Neural cell (in vitro differentiated cells): ENCODE results near the gene SEC61B. TPM values are rescaled to one million over a fixed set of nuclear protein-coding genes. Genes with fewer than 3 reads are reported as not detected.
"Not testable (repeated sequence)": the region's sequence is repeated elsewhere in the genome, so short reads cannot be mapped to it uniquely, and the experiment has no call there.

Experiments used
- H2AFZ ChIP-seq: fragments of 200-600, 300-800 bp; sonication (generic), shearing (Covaris generic); 2 replicates; pipeline ENCODE4 v1.6.0; 2014; ENCODE audit warnings: low read depth, mild to moderate bottlenecking, antibody characterized with exemption, low read length, moderate library complexity
- H3F3A ChIP-seq: fragments of 200-600 bp; shearing (Covaris generic); 2 replicates; pipeline ENCODE4 v1.6.1; 2016; ENCODE audit warnings: mild to moderate bottlenecking, moderate library complexity, mixed read lengths, antibody characterized with exemption, low read length; ENCODE audit not compliant: insufficient read depth, poor library complexity, severe bottlenecking
- H3K27ac ChIP-seq: fragments of 200-600, 300-800 bp; sonication (generic), shearing (Covaris generic); 2 replicates; pipeline ENCODE4 v1.5.1; 2014; ENCODE audit warnings: mild to moderate bottlenecking, low read length, moderate library complexity
- H3K27me3 ChIP-seq: fragments of 300-800, 200-600 bp; sonication (generic), shearing (Covaris generic); 2 replicates; pipeline ENCODE4 v1.6.0; 2014; ENCODE audit warnings: mild to moderate bottlenecking, low read depth, low read length, moderate library complexity; ENCODE audit not compliant: insufficient read depth
- H3K36me3 ChIP-seq: fragments of 300-800, 200-600 bp; sonication (generic), shearing (Covaris generic); 2 replicates; pipeline ENCODE4 v1.5.1; 2014; ENCODE audit warnings: mild to moderate bottlenecking, antibody characterized with exemption, low read length, moderate library complexity; ENCODE audit not compliant: insufficient read depth
- H3K4me2 ChIP-seq: fragments of 300-800, 200-600 bp; sonication (generic), shearing (Covaris generic); 2 replicates; pipeline ENCODE4 v1.6.0; 2014; ENCODE audit warnings: mild to moderate bottlenecking, low read length
- H3K4me3 ChIP-seq: fragments of 300-800, 200-600 bp; sonication (generic), shearing (Covaris generic); 2 replicates; pipeline ENCODE4 v1.5.1; 2014; ENCODE audit warnings: mild to moderate bottlenecking, low read length, moderate library complexity
- H3K79me2 ChIP-seq: fragments of 200-600 bp; shearing (Covaris generic); replicated peaks from 2 replicates; pipeline ENCODE4 v1.6.0; 2014; ENCODE audit warnings: mild to moderate bottlenecking, low read length, moderate library complexity; ENCODE audit not compliant: insufficient read depth
- H3K9ac ChIP-seq: fragments of 300-800, 200-600 bp; sonication (generic), shearing (Covaris generic); 2 replicates; pipeline ENCODE4 v1.6.1; 2016; ENCODE audit warnings: mild to moderate bottlenecking, low read length, mixed read lengths
- H3K9me2 ChIP-seq: fragments of 200-600 bp; shearing (Covaris generic); 2 replicates; pipeline ENCODE4 v1.6.1; 2016; ENCODE audit warnings: mild to moderate bottlenecking, low read length, mixed read lengths; ENCODE audit not compliant: insufficient read depth
- H3K9me3 ChIP-seq: fragments of 200-600, 300-800 bp; sonication (generic), shearing (Covaris generic); 2 replicates; pipeline ENCODE4 v1.6.1; 2016; ENCODE audit warnings: mild to moderate bottlenecking, mixed run types, low read length, moderate library complexity, mixed read lengths
- H4K20me1 ChIP-seq: fragments of 200-600 bp; shearing (Covaris generic); 2 replicates; pipeline ENCODE4 v1.6.1; 2016; ENCODE audit warnings: mild to moderate bottlenecking, mixed run types; ENCODE audit not compliant: insufficient read depth
- EP300 ChIP-seq: fragments of 450-650 bp; conservative IDR thresholded peaks from 2 replicates; pipeline ENCODE4 v1.6.1; 2014; ENCODE audit warnings: antibody characterized with exemption, mild to moderate bottlenecking, moderate library complexity; ENCODE audit not compliant: poor library complexity, severe bottlenecking
- EZH2 ChIP-seq: fragments of 200-600, 300-800 bp; shearing (Covaris generic), sonication (generic); IDR thresholded peaks from 2 replicates; pipeline ENCODE4 v1.6.1; 2014; ENCODE audit warnings: antibody characterized with exemption, low read length, borderline replicate concordance, mild to moderate bottlenecking; ENCODE audit not compliant: insufficient read depth, poor library complexity, severe bottlenecking
- MXI1 ChIP-seq: fragments of 450-650 bp; conservative IDR thresholded peaks from 2 replicates; pipeline ENCODE4 v1.6.1; 2014; ENCODE audit warnings: antibody characterized with exemption, mild to moderate bottlenecking; ENCODE audit not compliant: poor library complexity, severe bottlenecking
- POLR2AphosphoS5 ChIP-seq: IDR thresholded peaks from 2 replicates; pipeline ENCODE4 v1.6.1; 2012
- RAD21 ChIP-seq: fragments of 450-650 bp; conservative IDR thresholded peaks from 2 replicates; pipeline ENCODE4 v1.6.1; 2014; ENCODE audit warnings: antibody characterized with exemption, mild to moderate bottlenecking, moderate library complexity
- SMC3 ChIP-seq: fragments of 450-650 bp; conservative IDR thresholded peaks from 2 replicates; pipeline ENCODE4 v1.6.1; 2014; ENCODE audit warnings: antibody characterized with exemption, mild to moderate bottlenecking, moderate library complexity; ENCODE audit not compliant: poor library complexity
- TAF1 ChIP-seq: IDR thresholded peaks from 2 replicates; pipeline ENCODE4 v1.6.1; 2012; ENCODE audit warnings: low read depth
- polyA plus RNA-seq: library from polyadenylated mRNA; depleted of rRNA; stranded (reverse); fragments of >200 nt; gene quantifications from 2 replicates; pipeline ENCODE4 v1.2.3, GENCODE V29; 2014
- TF ChIP-seq, protein P1 (sequence below): fragments of 450-650 bp; IDR thresholded peaks from 2 replicates; pipeline ENCODE4 v1.5.1; 2014; ENCODE audit warnings: antibody characterized with exemption, mild to moderate bottlenecking, moderate library complexity; ENCODE audit not compliant: poor library complexity, severe bottlenecking
- TF ChIP-seq, protein P2 (sequence below): IDR thresholded peaks from 2 replicates; pipeline ENCODE4 v1.6.1; 2012; ENCODE audit warnings: borderline replicate concordance

SEC61B gene
- polyA plus RNA-seq, 1 donor from 2014 or later = 203 TPM

DNA sequence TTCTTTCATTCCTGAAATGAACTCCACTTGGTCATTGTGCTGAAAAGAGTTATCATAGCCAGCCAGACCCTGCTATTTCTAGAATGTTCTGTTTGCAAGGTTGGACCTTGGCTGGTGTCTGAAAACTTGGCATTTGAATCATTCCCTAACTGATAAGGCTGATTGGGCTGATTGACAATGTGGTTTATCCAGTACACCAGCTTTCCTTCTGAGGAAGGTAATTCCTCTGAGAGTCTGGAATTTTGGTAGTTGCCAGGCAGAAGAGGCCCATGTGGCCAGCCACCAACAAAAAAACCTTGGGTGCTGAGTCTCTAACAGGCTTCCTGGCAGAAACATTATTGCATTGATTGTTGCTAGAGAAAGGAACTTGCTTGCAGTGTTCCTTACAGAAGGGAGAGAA lies 15.3 kb downstream of the SEC61B start:
- Histone ChIP-seq H3K4me2 (no peak overlapping the region), H2AFZ (no peak overlapping the region), H3K27ac (no peak overlapping the region), H4K20me1 (no peaks in the 10 kb centered on the region), H3K36me3 (peaks cover under 1% of the 10 kb centered on the region), H3K9me2 (no peaks in the 10 kb centered on the region), H3K79me2 (no peaks in the 10 kb centered on the region), H3F3A (no peaks in the 10 kb centered on the region), H3K4me3 (no peak overlapping the region), H3K9ac (no peak overlapping the region), H3K27me3 (no peaks in the 10 kb centered on the region), H3K9me3 (no peaks in the 10 kb centered on the region)
- TF ChIP-seq, protein P1, sequence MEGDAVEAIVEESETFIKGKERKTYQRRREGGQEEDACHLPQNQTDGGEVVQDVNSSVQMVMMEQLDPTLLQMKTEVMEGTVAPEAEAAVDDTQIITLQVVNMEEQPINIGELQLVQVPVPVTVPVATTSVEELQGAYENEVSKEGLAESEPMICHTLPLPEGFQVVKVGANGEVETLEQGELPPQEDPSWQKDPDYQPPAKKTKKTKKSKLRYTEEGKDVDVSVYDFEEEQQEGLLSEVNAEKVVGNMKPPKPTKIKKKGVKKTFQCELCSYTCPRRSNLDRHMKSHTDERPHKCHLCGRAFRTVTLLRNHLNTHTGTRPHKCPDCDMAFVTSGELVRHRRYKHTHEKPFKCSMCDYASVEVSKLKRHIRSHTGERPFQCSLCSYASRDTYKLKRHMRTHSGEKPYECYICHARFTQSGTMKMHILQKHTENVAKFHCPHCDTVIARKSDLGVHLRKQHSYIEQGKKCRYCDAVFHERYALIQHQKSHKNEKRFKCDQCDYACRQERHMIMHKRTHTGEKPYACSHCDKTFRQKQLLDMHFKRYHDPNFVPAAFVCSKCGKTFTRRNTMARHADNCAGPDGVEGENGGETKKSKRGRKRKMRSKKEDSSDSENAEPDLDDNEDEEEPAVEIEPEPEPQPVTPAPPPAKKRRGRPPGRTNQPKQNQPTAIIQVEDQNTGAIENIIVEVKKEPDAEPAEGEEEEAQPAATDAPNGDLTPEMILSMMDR = no peak
- TF ChIP-seq EZH2 (no peak), POLR2AphosphoS5 (no peak), EP300 (no peak), TAF1 (no peak), RAD21 (no peak), MXI1 (no peak), SMC3 (no peak)

DNA sequence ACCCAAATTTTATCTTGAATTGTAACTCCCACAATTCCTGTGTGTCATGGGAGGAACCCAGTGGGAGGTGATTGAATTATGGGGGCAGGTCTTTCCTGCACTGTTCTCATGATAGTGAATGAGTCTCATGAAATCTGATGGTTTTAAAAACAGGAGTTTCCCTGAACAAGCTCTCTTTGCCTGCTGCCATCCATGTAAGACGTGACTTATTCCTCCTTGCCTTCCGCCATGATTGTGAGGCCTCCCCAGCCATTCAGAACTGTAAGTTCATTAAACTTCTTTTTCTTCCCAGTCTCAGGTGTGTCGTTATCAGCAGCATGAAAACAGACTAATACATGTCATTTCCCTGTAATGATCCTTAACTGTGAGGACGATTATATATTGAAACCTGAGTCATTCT lies 15.8 kb downstream of the SEC61B start:
- not testable (repeated sequence) for H3K9ac ChIP-seq, H2AFZ ChIP-seq, H3K36me3 ChIP-seq, H4K20me1 ChIP-seq, H3K27ac ChIP-seq, H3F3A ChIP-seq, H3K27me3 ChIP-seq, H3K79me2 ChIP-seq, H3K4me3 ChIP-seq, H3K9me3 ChIP-seq, H3K4me2 ChIP-seq, H3K9me2 ChIP-seq

DNA sequence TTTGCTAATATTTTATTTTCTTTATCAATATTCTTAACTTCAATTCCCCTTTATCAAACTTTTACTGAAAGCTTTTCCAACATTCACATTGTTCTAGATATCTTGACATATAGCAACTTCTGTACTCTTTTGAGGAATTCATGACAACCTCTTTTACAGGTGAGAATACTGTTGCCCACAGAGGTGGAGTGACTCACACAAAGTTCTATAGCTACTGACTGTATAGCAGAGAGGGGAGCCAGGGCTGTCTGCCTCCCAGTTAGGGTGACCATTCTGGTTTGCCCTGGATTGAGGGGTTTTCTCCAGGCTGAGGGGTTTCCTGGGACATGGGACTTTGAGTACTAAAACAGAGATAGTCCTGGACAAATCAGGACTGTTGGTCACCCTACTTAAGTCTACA lies 16.2 kb downstream of the SEC61B start:
- TF ChIP-seq, protein P1 = no peak
- TF ChIP-seq TAF1 = no peak
- no peak for TF ChIP-seq POLR2AphosphoS5
- TF ChIP-seq RAD21 = no peak
- no peak for TF ChIP-seq SMC3
- no peak for TF ChIP-seq MXI1
- TF ChIP-seq, protein P2, sequence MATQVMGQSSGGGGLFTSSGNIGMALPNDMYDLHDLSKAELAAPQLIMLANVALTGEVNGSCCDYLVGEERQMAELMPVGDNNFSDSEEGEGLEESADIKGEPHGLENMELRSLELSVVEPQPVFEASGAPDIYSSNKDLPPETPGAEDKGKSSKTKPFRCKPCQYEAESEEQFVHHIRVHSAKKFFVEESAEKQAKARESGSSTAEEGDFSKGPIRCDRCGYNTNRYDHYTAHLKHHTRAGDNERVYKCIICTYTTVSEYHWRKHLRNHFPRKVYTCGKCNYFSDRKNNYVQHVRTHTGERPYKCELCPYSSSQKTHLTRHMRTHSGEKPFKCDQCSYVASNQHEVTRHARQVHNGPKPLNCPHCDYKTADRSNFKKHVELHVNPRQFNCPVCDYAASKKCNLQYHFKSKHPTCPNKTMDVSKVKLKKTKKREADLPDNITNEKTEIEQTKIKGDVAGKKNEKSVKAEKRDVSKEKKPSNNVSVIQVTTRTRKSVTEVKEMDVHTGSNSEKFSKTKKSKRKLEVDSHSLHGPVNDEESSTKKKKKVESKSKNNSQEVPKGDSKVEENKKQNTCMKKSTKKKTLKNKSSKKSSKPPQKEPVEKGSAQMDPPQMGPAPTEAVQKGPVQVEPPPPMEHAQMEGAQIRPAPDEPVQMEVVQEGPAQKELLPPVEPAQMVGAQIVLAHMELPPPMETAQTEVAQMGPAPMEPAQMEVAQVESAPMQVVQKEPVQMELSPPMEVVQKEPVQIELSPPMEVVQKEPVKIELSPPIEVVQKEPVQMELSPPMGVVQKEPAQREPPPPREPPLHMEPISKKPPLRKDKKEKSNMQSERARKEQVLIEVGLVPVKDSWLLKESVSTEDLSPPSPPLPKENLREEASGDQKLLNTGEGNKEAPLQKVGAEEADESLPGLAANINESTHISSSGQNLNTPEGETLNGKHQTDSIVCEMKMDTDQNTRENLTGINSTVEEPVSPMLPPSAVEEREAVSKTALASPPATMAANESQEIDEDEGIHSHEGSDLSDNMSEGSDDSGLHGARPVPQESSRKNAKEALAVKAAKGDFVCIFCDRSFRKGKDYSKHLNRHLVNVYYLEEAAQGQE = no peak
- TF ChIP-seq EP300 = no peak
- no peak for TF ChIP-seq EZH2
- no peaks in the 10 kb centered on the region for H3K27me3 ChIP-seq
- H3K4me3 ChIP-seq = no peak overlapping the region
- H3K79me2 ChIP-seq = no peaks in the 10 kb centered on the region
- no peak overlapping the region for H3K4me2 ChIP-seq
- no peak overlapping the region for H2AFZ ChIP-seq
- H3K36me3 ChIP-seq = no peaks in the 10 kb centered on the region
- H3F3A ChIP-seq = no peaks in the 10 kb centered on the region
- no peak overlapping the region for H3K27ac ChIP-seq
- no peak overlapping the region for H3K9ac ChIP-seq
- no peaks in the 10 kb centered on the region for H4K20me1 ChIP-seq
- no peaks in the 10 kb centered on the region for H3K9me2 ChIP-seq
- no peaks in the 10 kb centered on the region for H3K9me3 ChIP-seq
